Stimulated activated CD4-positive, alpha-beta T cell treated with anti-CD3 and anti-CD28 coated beads, TNF-alpha, amount 100 ng/mL, for 4 hours (primary cell): ENCODE measurements around the gene TNNC1.

Source experiments
- DNase-seq, 3 experiments: peaks; one replicate each; pipeline ENCODE4 v3.0.0-alpha.2; 2020; ENCODE audit warnings: low read depth in 3 of 3

The TNNC1 gene

DNA sequence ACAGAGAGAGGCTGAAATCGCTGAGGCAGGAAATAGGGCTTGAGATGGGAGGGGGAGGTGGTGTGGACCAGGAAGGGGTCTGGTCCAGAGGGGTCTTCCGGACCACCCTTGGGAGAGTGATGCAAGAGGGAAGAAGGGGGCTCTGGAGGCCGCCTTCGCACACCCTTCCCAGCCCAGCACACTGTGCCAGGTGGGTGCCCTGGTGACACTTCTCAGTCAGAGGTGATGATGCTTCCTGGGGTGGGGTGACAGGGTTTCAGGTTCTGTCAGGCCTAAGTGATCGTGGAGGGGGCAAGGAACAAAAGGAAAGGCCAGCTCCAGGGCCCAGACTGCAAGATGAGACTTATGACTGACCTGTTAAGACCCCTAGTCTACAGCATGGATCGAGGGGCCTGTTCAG, 21.6 kb downstream of the TNNC1 start:
- DNase-seq, result no peak

DNA sequence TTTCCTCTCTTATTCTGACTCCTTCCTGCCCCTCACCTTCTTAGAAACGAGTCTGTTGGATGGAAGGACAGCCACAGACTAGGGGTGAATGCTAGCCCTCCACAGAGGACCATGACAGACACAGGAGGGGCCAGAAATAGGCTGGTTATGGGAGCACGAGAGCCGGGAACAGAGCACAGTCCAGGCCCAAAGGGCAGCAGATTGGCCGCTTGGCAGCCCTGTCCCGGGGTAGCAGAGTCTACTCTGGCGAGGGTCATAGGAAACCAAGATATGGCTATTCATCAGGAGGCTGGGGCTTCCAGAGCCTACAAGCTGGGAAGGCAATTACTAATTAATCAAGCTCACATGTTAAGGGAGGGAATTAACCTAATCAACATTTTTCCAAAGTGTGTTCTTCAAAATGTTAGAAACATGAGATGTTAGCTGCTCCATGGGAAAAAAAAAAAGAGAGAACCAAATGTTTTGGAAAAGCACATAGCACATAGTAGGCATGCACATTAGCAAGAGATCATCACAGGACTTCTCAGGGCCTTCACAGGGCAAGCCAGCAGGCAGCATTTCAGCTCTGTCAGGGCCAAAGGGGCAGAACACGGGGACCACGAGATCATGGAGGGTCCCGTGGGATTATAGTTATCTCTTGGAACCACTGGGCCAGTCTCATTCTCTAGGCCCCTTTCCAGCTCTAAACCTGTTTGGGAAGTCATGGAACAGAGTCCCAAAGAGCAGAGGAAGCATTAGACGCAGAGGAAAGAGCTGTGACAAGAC, 22.2 kb downstream of the TNNC1 start:
- DNase-seq, result no peak

DNA sequence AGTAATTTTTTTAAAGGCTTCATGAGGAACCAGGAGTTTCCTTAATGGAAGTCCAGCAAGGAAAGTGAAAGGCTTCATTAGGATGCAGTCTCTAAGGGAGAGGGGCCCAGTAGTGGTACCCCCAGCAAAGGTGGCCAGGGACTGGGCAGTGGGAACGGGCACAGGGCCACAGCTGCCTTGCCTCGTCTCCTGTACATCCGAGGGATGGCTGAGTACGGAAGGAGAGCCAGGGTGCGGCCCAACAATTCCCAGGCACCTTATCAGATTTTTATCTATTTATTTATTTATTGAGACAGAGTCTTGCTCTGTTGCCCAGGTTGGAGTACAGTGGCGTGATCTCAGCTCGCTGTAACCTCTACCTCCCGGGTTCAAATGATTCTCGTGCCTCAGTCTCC, 23.4 kb downstream of the TNNC1 start:
- DNase-seq, result no peak

DNA sequence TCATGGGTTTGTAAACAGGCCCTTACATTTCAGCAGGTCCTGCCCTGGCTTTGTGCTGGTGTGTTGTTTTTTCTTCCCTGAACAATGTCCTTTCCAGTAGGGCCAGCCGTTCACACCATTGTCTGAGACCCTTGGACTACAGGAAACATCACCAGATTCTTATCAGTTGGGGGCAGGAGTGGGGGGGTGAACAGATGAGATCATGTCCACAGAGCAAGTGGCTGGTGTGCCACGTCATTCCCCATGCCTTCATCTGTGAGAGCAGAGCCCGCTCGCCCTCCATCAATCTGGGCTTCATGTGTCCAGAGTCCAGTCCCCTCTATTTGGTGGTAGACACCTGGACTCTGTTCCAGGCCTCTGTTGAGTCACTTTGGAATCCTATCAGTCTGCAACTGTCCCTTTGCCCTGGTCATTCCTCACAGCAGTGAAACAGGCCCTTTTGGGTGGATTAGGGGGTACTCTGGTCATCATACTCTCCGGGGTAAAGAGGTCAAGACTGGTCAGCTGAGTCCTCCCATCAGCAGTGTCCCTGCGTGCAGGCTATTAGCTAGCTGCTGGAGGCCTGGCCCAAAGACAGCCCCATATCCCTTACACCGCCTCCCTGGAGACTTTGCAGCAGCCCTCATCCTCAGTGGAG, 23.9 kb downstream of the TNNC1 start:
- no peak for DNase-seq

- DNase-seq, result no peak
Measured at GRCh38 chr3:52429031-52429430, 24.8 kb downstream of the TNNC1 start.

GRCh38 chr3:52428151-52429005, 25.5 kb downstream of the TNNC1 start:
- no peak for DNase-seq

- no peak for DNase-seq
Measured at GRCh38 chr3:52423173-52423572, 30.7 kb downstream of the TNNC1 start.

DNA sequence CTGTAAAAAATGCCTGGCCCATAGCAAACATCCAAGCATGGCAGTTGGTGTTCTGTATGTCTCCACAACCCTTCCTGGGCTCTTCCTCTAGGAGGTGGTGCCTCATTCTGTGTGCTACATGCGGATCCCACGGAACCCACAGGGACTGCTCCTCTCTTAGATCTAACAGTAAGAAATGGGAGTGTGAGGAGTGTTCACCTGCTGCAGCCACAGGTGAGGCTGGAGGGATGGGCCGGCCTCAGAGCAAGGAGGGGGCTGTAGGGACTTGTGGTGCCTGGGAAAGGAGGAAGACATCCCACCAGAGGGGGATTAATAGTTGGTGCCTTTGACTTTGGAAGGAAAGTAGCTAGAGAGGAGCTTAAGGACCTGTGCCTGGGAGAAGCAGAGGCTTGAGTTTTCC, 31.2 kb downstream of the TNNC1 start:
- no peak for DNase-seq

DNA sequence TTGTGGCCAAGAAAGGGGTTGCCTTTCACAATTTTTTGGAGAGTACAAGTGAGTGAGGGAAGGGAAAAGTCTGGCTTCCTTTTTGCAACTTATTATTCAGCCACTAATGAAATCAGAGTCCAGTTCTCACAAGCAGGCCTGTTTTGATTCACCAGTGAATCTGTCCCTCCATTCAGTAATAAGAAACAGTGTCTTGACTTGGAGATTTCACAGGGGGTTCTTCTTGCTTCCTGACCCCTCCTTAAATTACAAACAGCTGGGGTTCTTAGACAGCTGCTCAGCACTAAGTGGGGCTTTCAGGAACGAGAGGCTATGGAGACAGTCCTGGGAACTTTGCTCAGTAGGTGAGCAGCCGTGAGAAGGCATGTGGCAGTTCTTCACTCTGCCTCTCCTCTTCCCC, 33.5 kb downstream of the TNNC1 start:
- DNase-seq, result no peak

- no peak for DNase-seq
Measured at GRCh38 chr3:52415800-52416199, 38.0 kb downstream of the TNNC1 start.

DNA sequence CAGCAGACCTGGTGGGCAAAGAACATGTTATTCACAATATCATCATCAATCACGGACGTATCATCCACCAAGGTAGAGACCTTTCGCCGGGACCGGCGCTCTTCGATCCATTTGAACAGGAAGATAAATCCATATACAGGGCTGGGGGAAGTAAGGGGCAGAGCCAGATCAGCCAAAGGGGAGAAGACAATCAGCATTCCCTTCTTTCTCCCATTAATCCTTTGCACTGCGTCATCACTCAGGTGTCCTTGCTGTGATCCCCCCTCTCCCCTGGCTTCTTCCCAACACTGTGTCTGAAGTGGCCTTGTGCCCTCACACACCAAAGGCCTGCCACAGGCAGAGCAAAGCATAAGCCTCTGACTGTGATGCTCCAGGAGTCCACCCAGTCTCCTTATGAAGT, 45.4 kb downstream of the TNNC1 start:
- DNase-seq, result no peak

DNA sequence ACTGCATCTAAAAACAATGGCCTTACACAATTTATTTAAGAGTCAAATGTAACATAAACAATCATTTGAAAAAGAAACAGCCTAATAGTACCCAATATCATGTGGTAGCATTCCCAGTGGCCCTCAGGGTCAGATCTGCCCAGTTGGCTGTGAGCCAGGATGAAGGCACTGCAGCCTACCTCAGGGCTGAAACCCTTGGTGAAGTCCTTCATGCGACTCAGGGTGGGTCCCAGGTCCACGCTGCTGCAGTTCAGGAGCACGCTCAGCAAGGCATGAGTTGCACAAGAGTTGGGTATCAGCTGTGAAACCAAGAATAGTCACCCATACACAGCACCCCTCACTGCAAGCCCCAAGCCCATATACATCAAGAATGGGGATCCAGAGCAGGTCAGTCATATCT, 46.1 kb downstream of the TNNC1 start:
- DNase-seq, result no peak

DNA sequence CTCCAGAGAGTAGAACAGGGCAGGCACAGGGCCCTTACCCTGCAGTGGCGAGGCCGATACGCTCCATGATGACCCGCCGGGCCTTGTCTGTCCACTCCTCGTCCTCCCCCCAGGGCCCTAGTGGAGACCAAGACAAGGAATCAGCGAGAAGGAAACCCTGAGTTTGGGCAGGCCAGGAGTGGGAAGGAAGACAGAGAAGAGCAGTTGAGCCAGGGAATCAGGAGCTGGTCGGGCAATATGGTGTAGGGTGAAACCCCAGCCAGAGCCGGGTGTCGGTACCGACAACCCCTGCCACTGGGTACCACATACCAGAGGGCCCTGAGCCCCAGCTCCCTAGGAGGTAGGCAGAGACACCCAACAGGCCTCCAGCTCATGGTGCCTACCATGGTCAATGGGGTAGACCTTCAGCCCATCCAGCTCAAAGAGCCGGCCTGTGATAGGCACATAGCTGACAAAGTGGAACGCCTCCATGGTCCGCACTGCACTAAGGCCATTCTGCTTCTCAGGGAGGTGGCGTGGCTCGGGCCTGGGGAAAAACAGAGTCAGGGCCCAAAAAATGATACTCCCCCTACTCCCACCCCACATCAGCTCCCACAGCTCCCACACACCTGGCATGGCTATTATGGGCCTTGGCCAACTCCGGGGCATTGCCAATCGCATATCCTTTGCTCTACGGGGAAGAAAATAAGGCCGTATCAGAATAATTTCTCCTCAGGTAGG, 46.9 kb downstream of the TNNC1 start:
- no peak for DNase-seq

GRCh38 chr3:52406231-52406661, 47.6 kb downstream of the TNNC1 start:
- DNase-seq, result no peak

DNA sequence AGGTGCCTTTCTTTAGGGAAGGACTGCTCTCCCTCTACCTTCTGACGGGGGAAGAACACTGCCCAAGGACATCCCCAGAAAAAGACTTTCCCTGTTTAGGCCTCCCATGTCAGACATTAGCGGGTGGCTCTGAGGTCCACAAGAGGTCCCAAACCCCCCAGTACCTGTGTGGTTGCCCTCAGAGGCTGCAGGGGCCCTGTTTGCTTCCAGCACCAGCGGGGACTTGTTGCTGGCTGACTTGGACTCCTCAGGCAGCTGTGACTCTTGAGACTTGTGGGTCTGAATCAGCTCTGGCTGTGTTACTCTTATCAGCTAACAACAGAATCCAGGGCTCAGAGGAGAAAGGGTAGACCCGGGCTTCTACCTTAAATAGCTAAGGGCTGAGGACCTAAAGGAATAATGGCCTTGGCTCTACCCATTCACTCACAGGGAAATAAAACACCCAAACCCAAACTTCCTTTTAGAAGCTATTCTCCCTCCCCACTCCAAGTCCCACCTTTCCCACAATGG, 48.2 kb downstream of the TNNC1 start:
- DNase-seq, result no peak

DNA sequence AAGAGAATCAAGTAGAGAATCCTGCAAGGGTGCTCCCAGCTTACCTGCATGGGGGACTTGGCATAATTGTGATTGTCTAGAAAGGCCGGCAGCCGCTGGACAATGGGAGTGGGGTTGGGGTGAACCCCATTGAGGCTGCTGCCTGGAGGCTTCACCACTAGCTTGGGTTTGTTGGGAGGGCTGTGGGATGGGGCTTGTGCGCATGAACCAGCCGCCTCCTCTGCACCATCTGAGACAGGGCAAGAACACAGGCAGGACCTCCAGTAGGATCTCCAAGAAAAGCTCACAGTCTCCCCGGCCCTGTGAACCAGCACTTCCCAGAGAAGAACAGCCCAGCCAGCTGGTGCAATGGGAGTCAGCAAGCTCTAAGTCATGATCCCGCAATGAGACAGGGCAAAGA, 48.8 kb downstream of the TNNC1 start:
- no peak for DNase-seq

- no peak for DNase-seq
Measured at GRCh38 chr3:52404391-52404790, 49.5 kb downstream of the TNNC1 start.

- DNase-seq, result no peak
Measured at GRCh38 chr3:52403955-52404354, 49.9 kb downstream of the TNNC1 start.

DNA sequence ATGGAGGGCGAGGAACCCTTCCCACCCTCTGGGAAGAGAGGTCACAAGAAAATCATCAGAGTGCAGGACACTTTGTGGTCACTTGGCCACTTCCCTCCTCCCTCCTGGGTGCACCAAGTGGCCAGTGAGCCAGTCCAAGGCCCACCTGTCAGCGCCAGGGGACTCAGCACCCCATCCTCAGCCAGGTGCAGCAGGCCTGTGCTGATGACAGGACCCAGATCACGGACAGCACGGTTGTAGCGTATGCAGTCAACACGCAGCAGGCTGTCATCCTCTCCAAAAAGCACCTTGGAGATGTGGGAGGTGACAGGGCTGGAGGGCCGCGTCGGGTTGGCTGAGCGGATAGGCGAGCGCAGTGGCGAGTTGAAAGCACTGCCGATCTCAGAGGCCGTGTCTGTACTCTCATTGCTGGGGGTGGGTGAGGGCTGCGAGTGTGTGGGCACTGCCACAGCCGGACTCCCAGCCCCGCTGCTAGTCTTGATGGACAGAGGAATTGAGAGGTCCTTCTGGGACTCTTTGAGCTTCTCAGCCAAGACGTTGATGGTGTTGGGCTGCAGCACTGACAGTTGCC, 50.5 kb downstream of the TNNC1 start:
- DNase-seq, result no peak

GRCh38 chr3:52402706-52403270, 51.1 kb downstream of the TNNC1 start:
- DNase-seq, result no peak

DNA sequence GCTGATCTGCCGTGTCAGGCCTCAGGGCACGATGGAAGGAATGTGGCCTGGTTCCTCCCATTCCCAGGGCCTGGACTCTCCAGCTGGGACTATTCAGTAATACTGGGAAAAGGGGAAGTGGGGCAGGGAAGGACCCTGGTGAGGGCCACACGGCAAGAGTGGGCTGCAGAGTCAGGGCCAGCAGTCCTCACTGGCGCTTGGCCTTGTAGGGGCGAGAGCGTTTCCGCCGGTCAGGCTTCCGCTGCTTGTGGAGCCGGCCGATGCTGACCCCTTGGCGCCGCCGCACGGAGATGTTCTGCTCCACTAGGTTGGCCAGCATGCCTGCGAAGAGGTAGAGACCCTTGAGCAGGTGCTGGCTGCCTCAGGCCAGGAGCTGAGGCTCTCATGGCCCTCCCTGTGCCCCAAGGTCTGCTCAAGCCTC, 51.7 kb downstream of the TNNC1 start:
- DNase-seq, result no peak
